Measurements from ENCODE around the gene ZNF827.

The ZNF827 gene

GRCh38 chr4:145773581-145774234 lies 164.9 kb downstream of the ZNF827 start:
- no peaks in the 10 kb centered on the region for H3K36me3 ChIP-seq (ENCODE audit: control insufficient read depth, insufficient read depth, low read length)
- H3K27me3 ChIP-seq (ENCODE audit: control insufficient read depth, insufficient read depth, low read length), result no peaks in the 10 kb centered on the region
- no peak overlapping the region for H3K9ac ChIP-seq (ENCODE audit: low read length)
- no peaks in the 10 kb centered on the region for H3K4me1 ChIP-seq (ENCODE audit: control insufficient read depth, insufficient read depth, low read length)
- H3K9me3 ChIP-seq (ENCODE audit: control insufficient read depth, low read length), result no peaks in the 10 kb centered on the region
- H3K4me3 ChIP-seq (ENCODE audit: low read length), result no peak overlapping the region

DNA sequence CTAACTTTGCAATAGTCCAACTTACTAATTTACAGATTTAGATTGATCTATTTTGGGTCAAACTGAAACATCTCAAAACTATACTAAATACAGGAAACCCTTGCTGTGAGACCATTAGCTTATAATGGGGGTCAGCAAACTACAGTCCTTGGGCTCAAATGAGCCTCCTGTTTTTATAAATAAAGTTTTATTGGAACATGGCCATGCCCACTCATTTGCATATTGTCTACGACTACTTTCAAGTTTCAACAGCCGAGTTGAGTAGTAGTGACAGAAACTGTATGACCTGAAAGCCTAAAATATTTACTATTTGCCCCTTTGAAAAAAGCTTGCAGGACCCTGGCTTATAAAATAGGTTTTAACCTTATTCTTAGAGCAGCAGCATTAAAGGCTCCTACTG lies 166.3 kb downstream of the ZNF827 start:
- Histone ChIP-seq H3K4me1 (ENCODE audit: control insufficient read depth, insufficient read depth, low read length) (no peaks in the 10 kb centered on the region), H3K4me3 (ENCODE audit: low read length) (no peak overlapping the region), H3K9me3 (ENCODE audit: control insufficient read depth, low read length) (no peaks in the 10 kb centered on the region), H3K36me3 (ENCODE audit: control insufficient read depth, insufficient read depth, low read length) (no peaks in the 10 kb centered on the region), H3K9ac (ENCODE audit: low read length) (no peak overlapping the region), H3K27me3 (ENCODE audit: control insufficient read depth, insufficient read depth, low read length) (no peaks in the 10 kb centered on the region)

- Histone ChIP-seq H3K9me3 (ENCODE audit: control insufficient read depth, low read length) (no peaks in the 10 kb centered on the region), H3K9ac (ENCODE audit: low read length) (no peak overlapping the region), H3K36me3 (ENCODE audit: control insufficient read depth, insufficient read depth, low read length) (peaks cover 5% of the 10 kb centered on the region), H3K4me1 (ENCODE audit: control insufficient read depth, insufficient read depth, low read length) (no peaks in the 10 kb centered on the region), H3K4me3 (ENCODE audit: low read length) (no peak overlapping the region), H3K27me3 (ENCODE audit: control insufficient read depth, insufficient read depth, low read length) (no peaks in the 10 kb centered on the region)
These were observed 168.5 kb downstream of the ZNF827 start for GRCh38 chr4:145770124-145770523.

DNA sequence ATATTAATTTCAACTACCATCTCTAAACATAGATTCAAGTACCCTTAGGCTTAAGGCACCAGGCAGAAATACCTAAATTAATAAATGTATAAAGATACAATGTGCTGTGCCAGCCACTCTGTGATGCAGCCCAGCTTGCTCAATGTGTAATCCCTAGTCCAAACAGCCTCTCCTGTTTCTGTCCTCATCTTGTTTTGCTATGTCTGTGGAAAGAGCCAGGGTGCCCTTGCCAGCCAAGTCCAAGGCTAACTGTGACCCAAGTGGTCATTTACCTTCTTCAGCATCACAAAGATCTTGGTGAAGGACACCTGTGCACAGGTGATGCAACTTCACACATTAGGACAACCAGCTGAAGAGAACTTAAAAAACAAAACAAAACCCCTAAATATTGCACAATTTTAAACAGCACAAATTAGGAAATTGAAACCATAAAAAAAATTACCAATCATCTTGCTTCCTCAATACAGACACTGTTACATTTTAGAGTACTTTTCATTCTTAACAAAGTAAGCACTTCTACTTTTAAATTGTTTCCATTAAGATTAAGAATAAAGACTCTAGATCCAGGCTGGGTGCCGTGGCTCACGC lies 169.1 kb downstream of the ZNF827 start:
- Histone ChIP-seq H3K4me1 (ENCODE audit: control insufficient read depth, insufficient read depth, low read length) (no peaks in the 10 kb centered on the region), H3K9me3 (ENCODE audit: control insufficient read depth, low read length) (no peaks in the 10 kb centered on the region), H3K4me3 (ENCODE audit: low read length) (no peak overlapping the region), H3K9ac (ENCODE audit: low read length) (no peak overlapping the region), H3K27me3 (ENCODE audit: control insufficient read depth, insufficient read depth, low read length) (no peaks in the 10 kb centered on the region), H3K36me3 (ENCODE audit: control insufficient read depth, insufficient read depth, low read length) (peaks cover 9% of the 10 kb centered on the region)

DNA sequence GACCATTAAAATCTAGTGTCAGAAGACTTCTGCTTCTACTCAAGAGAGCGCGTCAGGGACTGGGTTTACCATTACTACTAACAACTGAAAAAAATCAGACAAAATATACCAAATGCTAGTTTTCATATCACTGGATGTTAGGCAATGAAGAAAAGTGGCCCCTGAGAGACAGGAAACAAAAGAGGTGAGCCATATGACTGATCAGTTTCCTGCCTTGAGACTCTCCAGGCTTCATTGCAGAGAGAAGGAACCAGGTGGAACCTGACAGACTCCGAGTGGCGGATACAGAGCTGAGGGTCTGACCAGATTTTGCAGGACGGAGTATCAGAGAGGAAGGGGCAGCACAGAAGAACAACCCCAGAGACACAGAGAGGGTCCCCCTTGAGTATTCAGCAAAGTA lies 172.3 kb downstream of the ZNF827 start:
- Histone ChIP-seq H3K36me3 (ENCODE audit: control insufficient read depth, insufficient read depth, low read length) (peaks cover 9% of the 10 kb centered on the region), H3K9me3 (ENCODE audit: control insufficient read depth, low read length) (no peaks in the 10 kb centered on the region), H3K4me3 (ENCODE audit: low read length) (no peak overlapping the region), H3K4me1 (ENCODE audit: control insufficient read depth, insufficient read depth, low read length) (no peaks in the 10 kb centered on the region), H3K27me3 (ENCODE audit: control insufficient read depth, insufficient read depth, low read length) (no peaks in the 10 kb centered on the region), H3K9ac (ENCODE audit: low read length) (no peak overlapping the region)

DNA sequence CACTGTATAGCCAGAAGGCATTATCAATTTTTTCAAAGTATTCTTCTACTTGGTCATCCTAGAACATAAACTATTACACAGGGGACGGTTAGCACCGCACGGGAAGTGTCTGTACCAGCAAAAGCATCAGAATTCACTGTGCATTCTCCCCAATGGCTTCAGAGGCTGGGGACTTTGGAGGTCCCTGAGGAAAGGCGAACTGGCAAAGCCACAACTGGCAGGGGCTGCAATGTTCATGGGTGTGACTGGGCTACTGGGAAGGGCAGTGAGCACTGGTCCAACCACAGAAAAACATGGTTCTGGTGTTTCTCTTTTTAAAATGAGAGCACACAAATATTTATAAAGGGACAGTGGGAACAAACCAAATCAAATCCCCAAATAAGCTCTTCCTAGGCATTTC lies 175.2 kb downstream of the ZNF827 start:
- no peaks in the 10 kb centered on the region for H3K4me1 ChIP-seq (ENCODE audit: control insufficient read depth, insufficient read depth, low read length)
- no peak overlapping the region for H3K4me3 ChIP-seq (ENCODE audit: low read length)
- peaks cover 9% of the 10 kb centered on the region for H3K36me3 ChIP-seq (ENCODE audit: control insufficient read depth, insufficient read depth, low read length)
- H3K9ac ChIP-seq (ENCODE audit: low read length), result no peak overlapping the region
- no peaks in the 10 kb centered on the region for H3K27me3 ChIP-seq (ENCODE audit: control insufficient read depth, insufficient read depth, low read length)
- no peaks in the 10 kb centered on the region for H3K9me3 ChIP-seq (ENCODE audit: control insufficient read depth, low read length)

GRCh38 chr4:145762719-145763118 lies 175.9 kb downstream of the ZNF827 start:
- Histone ChIP-seq H3K9me3 (ENCODE audit: control insufficient read depth, low read length) (no peaks in the 10 kb centered on the region), H3K9ac (ENCODE audit: low read length) (no peak overlapping the region), H3K4me3 (ENCODE audit: low read length) (no peak overlapping the region), H3K27me3 (ENCODE audit: control insufficient read depth, insufficient read depth, low read length) (no peaks in the 10 kb centered on the region), H3K4me1 (ENCODE audit: control insufficient read depth, insufficient read depth, low read length) (no peaks in the 10 kb centered on the region), H3K36me3 (ENCODE audit: control insufficient read depth, insufficient read depth, low read length) (peaks cover 9% of the 10 kb centered on the region)

GRCh38 chr4:145760961-145761929 lies 177.4 kb downstream of the ZNF827 start:
- Histone ChIP-seq H3K4me1 (ENCODE audit: control insufficient read depth, insufficient read depth, low read length) (no peaks in the 10 kb centered on the region), H3K36me3 (ENCODE audit: control insufficient read depth, insufficient read depth, low read length) (peaks cover 9% of the 10 kb centered on the region), H3K27me3 (ENCODE audit: control insufficient read depth, insufficient read depth, low read length) (no peaks in the 10 kb centered on the region), H3K9ac (ENCODE audit: low read length) (no peak overlapping the region), H3K4me3 (ENCODE audit: low read length) (no peak overlapping the region), H3K9me3 (ENCODE audit: control insufficient read depth, low read length) (no peaks in the 10 kb centered on the region)

DNA sequence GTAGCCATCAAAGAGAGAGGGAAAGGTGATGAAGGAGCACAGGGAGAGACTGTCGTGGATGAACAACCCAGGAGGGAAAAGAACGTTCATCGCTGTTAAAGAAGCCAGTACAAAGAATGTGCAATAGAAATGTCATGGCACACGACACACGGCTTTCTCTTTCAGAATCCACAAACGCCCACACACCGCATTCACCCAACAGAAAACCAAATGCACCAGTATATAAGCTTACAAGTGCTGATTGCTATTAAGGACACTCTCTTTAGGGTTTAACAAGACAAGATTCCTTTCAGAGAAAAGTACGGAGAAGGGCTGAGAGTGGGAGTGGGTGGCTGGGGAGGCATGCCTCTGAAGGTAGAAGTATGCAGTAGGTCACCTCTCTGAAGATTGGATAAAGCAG lies 178.4 kb downstream of the ZNF827 start:
- peaks cover 5% of the 10 kb centered on the region for H3K36me3 ChIP-seq (ENCODE audit: control insufficient read depth, insufficient read depth, low read length)

GRCh38 chr4:145757188-145757587 lies 181.4 kb downstream of the ZNF827 start:
- Histone ChIP-seq H3K9me3 (ENCODE audit: control insufficient read depth, low read length) (no peaks in the 10 kb centered on the region), H3K9ac (ENCODE audit: low read length) (no peak overlapping the region), H3K4me1 (ENCODE audit: control insufficient read depth, insufficient read depth, low read length) (no peaks in the 10 kb centered on the region), H3K27me3 (ENCODE audit: control insufficient read depth, insufficient read depth, low read length) (no peaks in the 10 kb centered on the region), H3K36me3 (ENCODE audit: control insufficient read depth, insufficient read depth, low read length) (no peaks in the 10 kb centered on the region), H3K4me3 (ENCODE audit: low read length) (no peak overlapping the region)

More for the DNA sequence above, 178.4 kb downstream of the ZNF827 start:
- Histone ChIP-seq H3K4me1 (ENCODE audit: control insufficient read depth, insufficient read depth, low read length) (no peaks in the 10 kb centered on the region), H3K4me3 (ENCODE audit: low read length) (no peak overlapping the region), H3K27me3 (ENCODE audit: control insufficient read depth, insufficient read depth, low read length) (no peaks in the 10 kb centered on the region), H3K9me3 (ENCODE audit: control insufficient read depth, low read length) (no peaks in the 10 kb centered on the region), H3K9ac (ENCODE audit: low read length) (no peak overlapping the region)

GRCh38 chr4:145756244-145756643 lies 182.4 kb downstream of the ZNF827 start:
- Histone ChIP-seq H3K36me3 (ENCODE audit: control insufficient read depth, insufficient read depth, low read length) (no peaks in the 10 kb centered on the region), H3K4me1 (ENCODE audit: control insufficient read depth, insufficient read depth, low read length) (no peaks in the 10 kb centered on the region), H3K4me3 (ENCODE audit: low read length) (no peak overlapping the region), H3K9ac (ENCODE audit: low read length) (no peak overlapping the region), H3K9me3 (ENCODE audit: control insufficient read depth, low read length) (no peaks in the 10 kb centered on the region), H3K27me3 (ENCODE audit: control insufficient read depth, insufficient read depth, low read length) (no peaks in the 10 kb centered on the region)

DNA sequence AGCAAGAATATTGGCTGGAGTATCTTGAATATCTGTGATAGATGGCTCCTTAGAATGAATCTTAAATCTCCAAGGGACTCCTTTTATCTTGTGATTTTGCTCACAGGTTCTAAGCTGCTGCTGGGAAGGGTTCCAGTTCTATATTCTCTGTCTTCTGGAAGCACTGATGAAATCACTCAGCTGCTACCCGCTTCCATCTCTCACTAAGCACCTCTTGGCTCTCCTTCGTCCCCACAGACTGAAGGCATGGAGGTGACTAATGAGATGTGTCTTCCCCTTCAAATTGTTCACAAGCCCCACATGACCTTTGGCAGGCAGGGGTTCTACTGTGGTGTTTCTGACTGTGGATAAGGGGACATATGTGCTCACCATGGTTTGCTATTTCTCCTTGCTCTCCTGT lies 182.8 kb downstream of the ZNF827 start:
- Histone ChIP-seq H3K9me3 (ENCODE audit: control insufficient read depth, low read length) (no peaks in the 10 kb centered on the region), H3K4me1 (ENCODE audit: control insufficient read depth, insufficient read depth, low read length) (no peaks in the 10 kb centered on the region), H3K9ac (ENCODE audit: low read length) (no peak overlapping the region), H3K27me3 (ENCODE audit: control insufficient read depth, insufficient read depth, low read length) (no peaks in the 10 kb centered on the region), H3K4me3 (ENCODE audit: low read length) (no peak overlapping the region), H3K36me3 (ENCODE audit: control insufficient read depth, insufficient read depth, low read length) (no peaks in the 10 kb centered on the region)

Measured in mucosa of stomach (tissue), 1 donor.